ENCODE measurements around the gene NINJ1.
"Not testable (repeated sequence)": the region's sequence is repeated elsewhere in the genome, so short reads cannot be mapped to it uniquely, and the experiment has no call there.

Gene NINJ1

GRCh38 chr9:93167838-93168237, 33.8 kb upstream of the NINJ1 start:
- no peaks in the 10 kb centered on the region for H3K9me3 Mint-ChIP-seq
- no peak overlapping the region for H3K27ac Mint-ChIP-seq
- no peaks in the 10 kb centered on the region for H3K36me3 Mint-ChIP-seq
- H3K27me3 Mint-ChIP-seq: no peaks in the 10 kb centered on the region
- no peaks in the 10 kb centered on the region for H3K4me1 Mint-ChIP-seq
- no peak overlapping the region for H3K4me3 Mint-ChIP-seq

- Mint-ChIP-seq H3K4me3 (no peak overlapping the region), H3K27ac (no peak overlapping the region), H3K9me3 (no peaks in the 10 kb centered on the region), H3K27me3 (no peaks in the 10 kb centered on the region), H3K36me3 (no peaks in the 10 kb centered on the region), H3K4me1 (no peaks in the 10 kb centered on the region)
These were observed 33.1 kb upstream of the NINJ1 start for GRCh38 chr9:93167185-93167584.

GRCh38 chr9:93166699-93167098, 32.6 kb upstream of the NINJ1 start:
- H3K27ac Mint-ChIP-seq: no peak overlapping the region
- no peaks in the 10 kb centered on the region for H3K27me3 Mint-ChIP-seq
- no peaks in the 10 kb centered on the region for H3K4me1 Mint-ChIP-seq
- H3K36me3 Mint-ChIP-seq: no peaks in the 10 kb centered on the region
- H3K9me3 Mint-ChIP-seq: no peaks in the 10 kb centered on the region
- H3K4me3 Mint-ChIP-seq: no peak overlapping the region

- H3K27ac Mint-ChIP-seq: no peak overlapping the region
- no peaks in the 10 kb centered on the region for H3K36me3 Mint-ChIP-seq
- H3K9me3 Mint-ChIP-seq: no peaks in the 10 kb centered on the region
- peaks cover 6% of the 10 kb centered on the region for H3K4me1 Mint-ChIP-seq
- H3K27me3 Mint-ChIP-seq: no peaks in the 10 kb centered on the region
- H3K4me3 Mint-ChIP-seq: no peak overlapping the region
These were observed 30.0 kb upstream of the NINJ1 start for GRCh38 chr9:93164085-93164484.

- Mint-ChIP-seq H3K4me1 (peaks cover 6% of the 10 kb centered on the region), H3K36me3 (no peaks in the 10 kb centered on the region), H3K4me3 (no peak overlapping the region), H3K9me3 (no peaks in the 10 kb centered on the region), H3K27ac (no peak overlapping the region), H3K27me3 (no peaks in the 10 kb centered on the region)
These were observed 27.9 kb upstream of the NINJ1 start for GRCh38 chr9:93161786-93162562.

- Mint-ChIP-seq H3K4me3 (no peak overlapping the region), H3K36me3 (no peaks in the 10 kb centered on the region), H3K9me3 (no peaks in the 10 kb centered on the region), H3K27ac (peak overlapping the region; percentile 35), H3K4me1 (peaks cover 13% of the 10 kb centered on the region), H3K27me3 (no peaks in the 10 kb centered on the region)
These were observed 25.8 kb upstream of the NINJ1 start for GRCh38 chr9:93159601-93160471.

- Mint-ChIP-seq H3K27ac (no peak overlapping the region), H3K27me3 (no peaks in the 10 kb centered on the region), H3K4me1 (peaks cover 13% of the 10 kb centered on the region), H3K36me3 (no peaks in the 10 kb centered on the region), H3K9me3 (no peaks in the 10 kb centered on the region), H3K4me3 (no peak overlapping the region)
These were observed 22.5 kb upstream of the NINJ1 start for GRCh38 chr9:93156475-93157008.

- Mint-ChIP-seq H3K4me3 (no peak overlapping the region), H3K4me1 (peaks cover 13% of the 10 kb centered on the region), H3K27me3 (no peaks in the 10 kb centered on the region), H3K9me3 (no peaks in the 10 kb centered on the region), H3K27ac (peak overlapping the region; percentile 41), H3K36me3 (no peaks in the 10 kb centered on the region)
These were observed 21.8 kb upstream of the NINJ1 start for GRCh38 chr9:93155716-93156474.

- H3K9me3 Mint-ChIP-seq: no peaks in the 10 kb centered on the region
- peak overlapping the region; percentile 35 for H3K27ac Mint-ChIP-seq
These were observed 20.3 kb upstream of the NINJ1 start for GRCh38 chr9:93154293-93154903.

GRCh38 chr9:93151097-93151784, 17.2 kb upstream of the NINJ1 start:
- no peak overlapping the region for H3K27ac Mint-ChIP-seq
- no peak overlapping the region for H3K4me3 Mint-ChIP-seq
- H3K9me3 Mint-ChIP-seq: no peaks in the 10 kb centered on the region

More at GRCh38 chr9:93154293-93154903, 20.3 kb upstream of the NINJ1 start:
- H3K27me3 Mint-ChIP-seq: no peaks in the 10 kb centered on the region
- H3K4me3 Mint-ChIP-seq: no peak overlapping the region
- H3K36me3 Mint-ChIP-seq: no peaks in the 10 kb centered on the region
- peaks cover 14% of the 10 kb centered on the region for H3K4me1 Mint-ChIP-seq

GRCh38 chr9:93149361-93149760, 15.3 kb upstream of the NINJ1 start:
- Mint-ChIP-seq H3K27me3 (no peaks in the 10 kb centered on the region), H3K36me3 (peaks cover 10% of the 10 kb centered on the region), H3K27ac (peak overlapping the region; percentile 92), H3K4me1 (peaks cover 41% of the 10 kb centered on the region), H3K9me3 (no peaks in the 10 kb centered on the region), H3K4me3 (peak overlapping the region; percentile 69)

More at GRCh38 chr9:93151097-93151784, 17.2 kb upstream of the NINJ1 start:
- Mint-ChIP-seq H3K27me3 (no peaks in the 10 kb centered on the region), H3K4me1 (peaks cover 32% of the 10 kb centered on the region), H3K36me3 (peaks cover 10% of the 10 kb centered on the region)

GRCh38 chr9:93148721-93149120, 14.7 kb upstream of the NINJ1 start:
- Mint-ChIP-seq H3K27ac (peak overlapping the region; percentile 92), H3K4me3 (peak overlapping the region; percentile 69), H3K27me3 (no peaks in the 10 kb centered on the region), H3K4me1 (peaks cover 48% of the 10 kb centered on the region), H3K9me3 (no peaks in the 10 kb centered on the region), H3K36me3 (peaks cover 10% of the 10 kb centered on the region)

GRCh38 chr9:93147632-93148031, 13.6 kb upstream of the NINJ1 start:
- H3K9me3 Mint-ChIP-seq: no peaks in the 10 kb centered on the region
- H3K4me3 Mint-ChIP-seq: peak overlapping the region; percentile 39
- H3K27ac Mint-ChIP-seq: peak overlapping the region; percentile 89
- H3K4me1 Mint-ChIP-seq: peaks cover 56% of the 10 kb centered on the region
- H3K36me3 Mint-ChIP-seq: peaks cover 10% of the 10 kb centered on the region
- no peaks in the 10 kb centered on the region for H3K27me3 Mint-ChIP-seq

- peaks cover 65% of the 10 kb centered on the region for H3K4me1 Mint-ChIP-seq
- H3K9me3 Mint-ChIP-seq, H3K27me3 Mint-ChIP-seq, H3K36me3 Mint-ChIP-seq: not testable (repeated sequence)
- H3K27ac Mint-ChIP-seq: peak overlapping the region; percentile 82
- peak overlapping the region; percentile 53 for H3K4me3 Mint-ChIP-seq
These were observed 12.6 kb upstream of the NINJ1 start for GRCh38 chr9:93146696-93147095.

Measured in activated naive CD4-positive, alpha-beta T cell treated with anti-CD3 and anti-CD28 coated beads, Interleukin-2, amount 50 U/mL, for 24 hours (primary cell).